Endothelial cell of umbilical vein (primary cell): ENCODE data around the gene RNF112. TPM values are rescaled to one million over a fixed set of nuclear protein-coding genes. Genes with fewer than 3 reads are reported as not detected.

Source experiments
- BruUV-seq: library from RNA; stranded (reverse); fragments of 400-500 nt; replicated peaks from 2 replicates; lab custom pipeline; 2021; lab: Mats Ljungman, UMichigan
- CTCF ChIA-PET: fragments of 300-600, 350-600 bp; sonication (Branson Sonifier 250); formaldehyde crosslinking; loops from one replicate; lab custom pipeline; 2021; ENCODE audit warnings: antibody characterized with exemption, inconsistent platforms; lab: Charles Lee
- POLR2A ChIA-PET: fragments of 300-600, 350-600 bp; sonication (Branson Sonifier 250); formaldehyde crosslinking; loops from one replicate; lab custom pipeline; 2021; ENCODE audit warnings: antibody characterized with exemption, inconsistent platforms; lab: Charles Lee
- DNase-seq: peaks from one replicate; pipeline ENCODE4 v3.0.0-alpha.2; 2011; ENCODE audit warnings: low read depth, low spot score
- FAIRE-seq: peaks from 2 replicates; lab custom pipeline; 2011; peaks lifted over from hg19 to GRCh38; lab: Jason Lieb, UNC
- H2AFZ ChIP-seq: 2 replicates; pipeline ENCODE4 v1.6.0; 2012; ENCODE audit warnings: low read depth, low read length, control low read depth, inconsistent platforms
- H3K27ac ChIP-seq: 2 replicates; pipeline ENCODE4 v1.5.1; 2011; ENCODE audit warnings: low read depth, mild to moderate bottlenecking, control low read depth, low read length, moderate library complexity; ENCODE audit not compliant: insufficient read depth
- H3K27me3 ChIP-seq, 2 experiments: 2 replicates each; pipeline versions ENCODE4 v1.6.0 to v1.6.1; 2011; ENCODE audit warnings: low read length in 2 of 2, mixed read lengths in 1 of 2; ENCODE audit not compliant: control insufficient read depth in 2 of 2, insufficient read depth in 2 of 2
- H3K36me3 ChIP-seq, 2 experiments: 2 replicates in 1 of 2; 3 replicates in 1 of 2; pipeline ENCODE4 v1.5.1; 2011; ENCODE audit warnings: low read length in 2 of 2, mild to moderate bottlenecking in 1 of 2, moderate library complexity in 1 of 2; ENCODE audit not compliant: control insufficient read depth in 2 of 2, insufficient read depth in 2 of 2; ENCODE audit errors: extremely low read depth in 1 of 2
- H3K4me1 ChIP-seq: 3 replicates; pipeline ENCODE4 v1.5.1; 2011; ENCODE audit warnings: mild to moderate bottlenecking, low read length; ENCODE audit not compliant: control insufficient read depth, insufficient read depth; ENCODE audit errors: extremely low read depth
- H3K4me2 ChIP-seq: 2 replicates; pipeline ENCODE4 v1.6.1; 2011; ENCODE audit warnings: low read length, control low read depth, mixed read lengths; ENCODE audit not compliant: insufficient read depth
- H3K4me3 ChIP-seq, 3 experiments: fragments of 200-600 bp in 1 of 3; sonication (generic), shearing (Covaris generic) in 1 of 3; replicated peaks in 1 of 3; 2 replicates each; pipeline ENCODE4 v1.5.1; 2011 to 2016; ENCODE audit warnings: control low read depth in 3 of 3, low read length in 3 of 3, mild to moderate bottlenecking in 2 of 3, inconsistent platforms in 1 of 3, low read depth in 1 of 3, moderate library complexity in 1 of 3; ENCODE audit not compliant: insufficient read depth in 1 of 3
- H3K79me2 ChIP-seq: 2 replicates; pipeline ENCODE4 v1.6.0; 2012; ENCODE audit warnings: low read length, inconsistent platforms; ENCODE audit not compliant: control insufficient read depth, insufficient read depth
- H3K9ac ChIP-seq: replicated peaks from 2 replicates; pipeline ENCODE3; 2011; ENCODE audit warnings: low read length, control low read depth; ENCODE audit not compliant: insufficient read depth; ENCODE audit errors: extremely low read depth
- H3K9me1 ChIP-seq: replicated peaks from 3 replicates; pipeline ENCODE4 v1.6.0; 2011; ENCODE audit warnings: mild to moderate bottlenecking, low read length; ENCODE audit not compliant: control insufficient read depth, insufficient read depth; ENCODE audit errors: extremely low read depth
- H3K9me3 ChIP-seq: replicated peaks from 2 replicates; pipeline ENCODE4 v1.5.1; 2012; ENCODE audit warnings: low read length, inconsistent platforms; ENCODE audit not compliant: control insufficient read depth, insufficient read depth
- H4K20me1 ChIP-seq: replicated peaks from 2 replicates; pipeline ENCODE3; 2011; ENCODE audit warnings: mild to moderate bottlenecking, low read length; ENCODE audit not compliant: control insufficient read depth, insufficient read depth; ENCODE audit errors: extremely low read depth
- EZH2 ChIP-seq: IDR thresholded peaks from 2 replicates; pipeline ENCODE4 v1.6.1; 2012; ENCODE audit warnings: borderline replicate concordance, low read depth, mild to moderate bottlenecking, moderate library complexity, low read length, inconsistent platforms; ENCODE audit not compliant: severe bottlenecking
- FOS ChIP-seq: IDR thresholded peaks from 2 replicates; pipeline ENCODE4 v1.6.1; 2011; ENCODE audit warnings: mild to moderate bottlenecking, low read length, moderate library complexity, borderline replicate concordance; ENCODE audit not compliant: insufficient read depth
- GATA2 ChIP-seq: IDR thresholded peaks from 2 replicates; pipeline ENCODE4 v1.7.0; 2011; ENCODE audit warnings: low read depth, mild to moderate bottlenecking, moderate library complexity, mixed read lengths, low read length; ENCODE audit not compliant: insufficient read length, insufficient read depth
- JUN ChIP-seq: IDR thresholded peaks from 2 replicates; pipeline ENCODE4 v1.6.1; 2011; ENCODE audit warnings: borderline replicate concordance, low read depth; ENCODE audit not compliant: insufficient read length, insufficient read depth
- MYC ChIP-seq: IDR thresholded peaks from one replicate; pipeline ENCODE4 v1.6.1; 2011; ENCODE audit warnings: mild to moderate bottlenecking, low read depth, low read length
- POLR2A ChIP-seq: IDR thresholded peaks from 2 replicates; pipeline ENCODE4 v1.6.1; 2012; ENCODE audit warnings: low read depth, mild to moderate bottlenecking, control low read depth, low read length
- POLR2AphosphoS5 ChIP-seq: IDR thresholded peaks from 2 replicates; pipeline ENCODE4 v1.6.1; 2012; ENCODE audit warnings: low read depth, mild to moderate bottlenecking, control low read depth, low read length, moderate library complexity; ENCODE audit not compliant: insufficient read depth
- dilution Hi-C: fragments of 300-500 bp; cut with MboI; formaldehyde crosslinking; loops from one replicate; pipeline ENCODE4 v1.15.0; 2019; ENCODE audit warnings: low sequenced_read_pairs; ENCODE audit not compliant: extremely low pct_ligation_motif_present
- intact Hi-C: fragments of 100-400 bp; cut with micrococcal nuclease; formaldehyde crosslinking; loops from one replicate; pipeline ENCODE4 v1.10.0; 2022
- polyA plus RNA-seq, 4 experiments: library from polyadenylated mRNA; depleted of rRNA in 3 of 4; stranded (reverse) in 3 of 4; unstranded in 1 of 4; fragments of >200 nt; gene quantifications; 2 replicates each; pipeline versions ENCODE4 v1.2.1 to v1.2.3, GENCODE V29; 2011 to 2012; ENCODE audit warnings: missing spikeins in 1 of 4
- total RNA-seq: library from RNA; stranded (reverse); gene quantifications from 2 replicates; pipeline ENCODE4 v1.2.3, GENCODE V29; 2021
- TF ChIP-seq, protein P1 (sequence below): IDR thresholded peaks from 2 replicates; pipeline ENCODE4 v1.6.1; 2011; ENCODE audit not compliant: insufficient read depth, insufficient read length
- TF ChIP-seq, protein P2 (sequence below), 2 donors: IDR thresholded peaks; 1 replicate in 1 of 2; 2 replicates in 1 of 2; pipeline ENCODE4 v1.5.1; 2011; ENCODE audit warnings: low read length in 2 of 2, mild to moderate bottlenecking in 2 of 2, moderate library complexity in 2 of 2, control low read depth in 1 of 2, inconsistent platforms in 1 of 2, low read depth in 1 of 2; ENCODE audit not compliant: insufficient read depth in 1 of 2; ENCODE audit errors: extremely low read depth in 1 of 2

The RNF112 gene
- total and polyA plus RNA-seq, 2 donors (not counting 3 experiments of a cell fraction or from before 2014, with no cell fraction given), result 0.06 to 0.11 TPM

DNA sequence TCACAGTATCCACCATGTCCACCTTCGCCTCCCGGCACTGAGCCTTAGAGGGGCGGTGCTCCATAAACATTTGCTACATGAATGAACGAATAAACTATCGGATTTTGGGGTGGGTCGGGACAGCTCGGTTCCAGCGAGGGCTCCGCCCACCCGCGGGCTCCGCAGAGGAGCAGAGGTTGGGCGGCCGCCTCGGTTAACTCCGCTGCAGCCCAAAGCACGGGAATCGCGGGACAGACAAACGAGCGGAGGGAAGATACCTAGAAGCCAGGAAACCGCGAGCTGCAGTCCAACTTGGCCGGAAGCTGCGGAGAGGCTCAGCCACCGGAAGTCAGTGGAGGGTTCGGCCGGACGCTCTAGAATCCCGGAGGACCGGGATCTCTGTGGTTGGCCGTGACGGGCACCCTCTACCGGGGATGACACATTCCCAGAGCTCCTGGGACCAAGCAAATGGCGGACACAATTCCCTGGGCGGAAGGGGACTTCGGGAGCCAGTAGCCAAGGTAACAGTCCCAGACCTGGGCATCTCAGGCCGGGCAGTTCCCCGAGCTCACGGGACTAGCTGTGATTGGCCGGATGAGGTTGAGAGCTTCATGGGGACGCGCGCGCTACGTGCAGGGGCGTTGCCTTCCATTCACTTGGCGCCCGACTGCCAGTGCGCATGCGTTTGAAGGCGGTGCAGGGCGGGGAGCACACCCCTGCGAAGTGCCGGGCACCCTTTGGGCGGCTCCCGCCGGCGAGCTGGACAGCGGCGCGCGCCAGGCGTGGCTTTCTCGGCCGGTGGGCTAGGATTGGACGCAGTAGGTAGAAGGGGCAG lies 33.2 kb upstream of the RNF112 start:
- FAIRE-seq, result peak; percentile 99

More for the DNA sequence above, 33.2 kb upstream of the RNF112 start:
- ChIA-PET CTCF (interaction anchor here (0.6 to 3.3 kb wide), 16 partner anchors 9 to 417 kb away, joined by 3 to 62 read pairs (median 4); partner anchors contain the start of gene B9D1), POLR2A (interaction anchor here (0.6 to 1.8 kb wide), 7 partner anchors 9 to 521 kb away, joined by 3 to 15 read pairs (median 3); partner anchors contain the start of genes ALDH3A2 and B9D1)
- Histone ChIP-seq H3K36me3 (peaks cover 13 to 16% of the 10 kb centered on the region in 2 experiments), H4K20me1 (no peaks in the 10 kb centered on the region), H3K4me2 (peak overlapping the region; percentile 97), H3K27ac (peak overlapping the region; percentile 59), H3K9me1 (no peaks in the 10 kb centered on the region), H3K4me3 (peak overlapping the region; percentile 72 to 94 (median 80)), H3K9me3 (no peaks in the 10 kb centered on the region), H3K4me1 (peaks cover 7% of the 10 kb centered on the region), H3K9ac (peak overlapping the region; percentile 80), H3K27me3 (no peaks in the 10 kb centered on the region), H2AFZ (peak overlapping the region; percentile 33), H3K79me2 (peaks cover 15% of the 10 kb centered on the region)
- TF ChIP-seq FOS (no peak), JUN (no peak), GATA2 (no peak), MYC (no peak), EZH2 (no peak), POLR2A (peak; percentile 83), POLR2AphosphoS5 (peak; percentile 74)
- TF ChIP-seq, protein P1, sequence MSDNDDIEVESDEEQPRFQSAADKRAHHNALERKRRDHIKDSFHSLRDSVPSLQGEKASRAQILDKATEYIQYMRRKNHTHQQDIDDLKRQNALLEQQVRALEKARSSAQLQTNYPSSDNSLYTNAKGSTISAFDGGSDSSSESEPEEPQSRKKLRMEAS, result no peak
- TF ChIP-seq, protein P2, sequence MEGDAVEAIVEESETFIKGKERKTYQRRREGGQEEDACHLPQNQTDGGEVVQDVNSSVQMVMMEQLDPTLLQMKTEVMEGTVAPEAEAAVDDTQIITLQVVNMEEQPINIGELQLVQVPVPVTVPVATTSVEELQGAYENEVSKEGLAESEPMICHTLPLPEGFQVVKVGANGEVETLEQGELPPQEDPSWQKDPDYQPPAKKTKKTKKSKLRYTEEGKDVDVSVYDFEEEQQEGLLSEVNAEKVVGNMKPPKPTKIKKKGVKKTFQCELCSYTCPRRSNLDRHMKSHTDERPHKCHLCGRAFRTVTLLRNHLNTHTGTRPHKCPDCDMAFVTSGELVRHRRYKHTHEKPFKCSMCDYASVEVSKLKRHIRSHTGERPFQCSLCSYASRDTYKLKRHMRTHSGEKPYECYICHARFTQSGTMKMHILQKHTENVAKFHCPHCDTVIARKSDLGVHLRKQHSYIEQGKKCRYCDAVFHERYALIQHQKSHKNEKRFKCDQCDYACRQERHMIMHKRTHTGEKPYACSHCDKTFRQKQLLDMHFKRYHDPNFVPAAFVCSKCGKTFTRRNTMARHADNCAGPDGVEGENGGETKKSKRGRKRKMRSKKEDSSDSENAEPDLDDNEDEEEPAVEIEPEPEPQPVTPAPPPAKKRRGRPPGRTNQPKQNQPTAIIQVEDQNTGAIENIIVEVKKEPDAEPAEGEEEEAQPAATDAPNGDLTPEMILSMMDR (IDR thresholded peaks at IDR 0.05; ENCODE audit: extremely low read depth in 1 of 2, insufficient read depth in 1 of 2, low read depth in 1 of 2, low read length in 2 of 2), result no peak
- no TSS peak for BruUV-seq
- intact Hi-C loops, result loop anchor here (1.0 to 5.0 kb wide), 3 partner anchors 16 to 129 kb away; partner anchors contain the start of gene B9D1
- dilution Hi-C loops, result no loop called here
- DNase-seq, result peak; percentile 100
